H9 (cell line): ENCODE data around the gene TAF4B. TPM values are rescaled to one million over a fixed set of nuclear protein-coding genes. Genes with fewer than 3 reads are reported as not detected.

Experiments used
- DNase-seq: peaks from one replicate; pipeline ENCODE4 v3.0.0-alpha.2; 2017
- H2AFZ ChIP-seq: one replicate; pipeline ENCODE4 v1.6.1; 2013; ENCODE audit warnings: mild to moderate bottlenecking, low read length, control low read depth, moderate library complexity
- H2AK5ac ChIP-seq: 2 replicates; pipeline ENCODE4 v1.6.1; 2013; ENCODE audit warnings: low read length, control low read depth, mixed read lengths; ENCODE audit not compliant: insufficient read length
- H2BK120ac ChIP-seq: one replicate; pipeline ENCODE4 v1.6.1; 2013; ENCODE audit warnings: low read depth, mild to moderate bottlenecking, low read length, control low read depth, inconsistent platforms; ENCODE audit not compliant: poor library complexity, severe bottlenecking
- H2BK12ac ChIP-seq: 2 replicates; pipeline ENCODE4 v1.6.1; 2013; ENCODE audit warnings: low read length, control low read depth, mixed read lengths, low read depth; ENCODE audit not compliant: insufficient read length
- H2BK15ac ChIP-seq: 2 replicates; pipeline ENCODE4 v1.6.1; 2013; ENCODE audit warnings: low read depth, low read length, control low read depth
- H2BK20ac ChIP-seq: one replicate; pipeline ENCODE4 v1.6.1; 2013; ENCODE audit warnings: low read depth, mild to moderate bottlenecking, low read length, control low read depth, inconsistent platforms; ENCODE audit not compliant: poor library complexity, severe bottlenecking
- H2BK5ac ChIP-seq: 2 replicates; pipeline ENCODE4 v1.6.1; 2013; ENCODE audit warnings: low read length, control low read depth, mixed read lengths; ENCODE audit not compliant: insufficient read length
- H3K14ac ChIP-seq: 2 replicates; pipeline ENCODE4 v1.6.1; 2013; ENCODE audit warnings: low read length, control low read depth; ENCODE audit not compliant: insufficient read depth
- H3K18ac ChIP-seq: 2 replicates; pipeline ENCODE4 v1.6.1; 2013; ENCODE audit warnings: low read depth, mild to moderate bottlenecking, mixed read lengths, low read length, control low read depth; ENCODE audit not compliant: insufficient read length
- H3K23ac ChIP-seq: 2 replicates; pipeline ENCODE4 v1.6.1; 2013; ENCODE audit warnings: low read length, control low read depth, mixed read lengths, low read depth; ENCODE audit not compliant: insufficient read length
- H3K23me2 ChIP-seq: 2 replicates; pipeline ENCODE4 v1.6.1; 2013; ENCODE audit warnings: low read depth, mild to moderate bottlenecking, mixed read lengths, low read length, control low read depth; ENCODE audit not compliant: insufficient read length, poor library complexity, severe bottlenecking
- H3K27ac ChIP-seq: 2 replicates; pipeline ENCODE4 v1.5.1; 2013; ENCODE audit warnings: low read length, control low read depth, mixed read lengths, low read depth; ENCODE audit not compliant: insufficient read length
- H3K27me3 ChIP-seq: 2 replicates; pipeline ENCODE4 v1.6.1; 2013; ENCODE audit warnings: low read length, control low read depth, inconsistent platforms; ENCODE audit not compliant: insufficient read depth
- H3K4ac ChIP-seq: 2 replicates; pipeline ENCODE4 v1.6.1; 2013; ENCODE audit warnings: low read depth, mild to moderate bottlenecking, control low read depth, inconsistent platforms, low read length, moderate library complexity
- H3K4me1 ChIP-seq: 2 replicates; pipeline ENCODE4 v1.6.1; 2013; ENCODE audit warnings: low read length, control low read depth, inconsistent platforms; ENCODE audit not compliant: insufficient read depth
- H3K4me2 ChIP-seq: 2 replicates; pipeline ENCODE4 v1.6.1; 2013; ENCODE audit warnings: low read length, control low read depth, mixed read lengths; ENCODE audit not compliant: insufficient read length, insufficient read depth
- H3K56ac ChIP-seq: 2 replicates; pipeline ENCODE4 v1.6.1; 2013; ENCODE audit warnings: low read depth, mild to moderate bottlenecking, mixed read lengths, low read length, control low read depth; ENCODE audit not compliant: insufficient read length
- H3K79me1 ChIP-seq: 2 replicates; pipeline ENCODE4 v1.6.1; 2013; ENCODE audit warnings: low read depth, mild to moderate bottlenecking, moderate library complexity, low read length, control low read depth, inconsistent platforms; ENCODE audit not compliant: insufficient read depth, poor library complexity, severe bottlenecking
- H3K79me2 ChIP-seq: 2 replicates; pipeline ENCODE4 v1.6.1; 2013; ENCODE audit warnings: low read length, control low read depth, inconsistent platforms; ENCODE audit not compliant: insufficient read depth
- H3K9ac ChIP-seq: 2 replicates; pipeline ENCODE4 v1.6.1; 2013; ENCODE audit warnings: low read length, control low read depth, mixed read lengths; ENCODE audit not compliant: insufficient read length; ENCODE audit errors: extremely low read depth
- H3K9me3 ChIP-seq: one replicate; pipeline ENCODE4 v1.6.1; 2013; ENCODE audit warnings: low read depth, low read length, inconsistent platforms; ENCODE audit not compliant: control insufficient read depth
- H3T11ph ChIP-seq: one replicate; pipeline ENCODE4 v1.6.1; 2013; ENCODE audit warnings: mild to moderate bottlenecking, low read length, control low read depth, inconsistent platforms
- H4K20me1 ChIP-seq: one replicate; pipeline ENCODE4 v1.6.1; 2013; ENCODE audit not compliant: control insufficient read depth, insufficient read length, insufficient read depth
- H4K5ac ChIP-seq: 2 replicates; pipeline ENCODE4 v1.6.1; 2013; ENCODE audit warnings: low read depth, mild to moderate bottlenecking, mixed read lengths, low read length, control low read depth; ENCODE audit not compliant: insufficient read length
- H4K8ac ChIP-seq: replicated peaks from 2 replicates; pipeline ENCODE4 v1.6.1; 2013; ENCODE audit warnings: low read length, control low read depth, mixed read lengths, low read depth; ENCODE audit not compliant: insufficient read length
- H4K91ac ChIP-seq: 2 replicates; pipeline ENCODE4 v1.6.1; 2013; ENCODE audit warnings: low read depth, mild to moderate bottlenecking, moderate library complexity, mixed read lengths, low read length, control low read depth; ENCODE audit not compliant: insufficient read length
- H3K27ac Mint-ChIP-seq, 3 experiments: 2 replicates in 2 of 3; 3 replicates in 1 of 3; pipeline ENCODE4 v1.8.0; 2020 to 2021; ENCODE audit warnings: mixed read lengths in 3 of 3, mild to moderate bottlenecking in 1 of 3, moderate library complexity in 1 of 3
- H3K27me3 Mint-ChIP-seq: 2 replicates; pipeline ENCODE4 v1.8.0; 2021; ENCODE audit warnings: low read depth, mild to moderate bottlenecking, moderate library complexity, mixed read lengths
- H3K36me3 Mint-ChIP-seq, 3 experiments: 2 replicates in 2 of 3; 3 replicates in 1 of 3; pipeline ENCODE4 v1.8.0; 2020 to 2021; ENCODE audit warnings: low read depth in 3 of 3, mixed read lengths in 3 of 3; ENCODE audit not compliant: insufficient read depth in 1 of 3
- H3K4me1 Mint-ChIP-seq, 2 experiments: 2 replicates each; pipeline ENCODE4 v1.8.0; 2020; ENCODE audit warnings: mixed read lengths in 2 of 2
- H3K4me3 Mint-ChIP-seq, 2 experiments: 2 replicates in 1 of 2; 3 replicates in 1 of 2; pipeline ENCODE4 v1.8.0; 2020 to 2021; ENCODE audit warnings: mild to moderate bottlenecking in 2 of 2, mixed read lengths in 2 of 2, moderate library complexity in 1 of 2
- H3K9me3 Mint-ChIP-seq, 2 experiments: 2 replicates in 1 of 2; 3 replicates in 1 of 2; pipeline ENCODE4 v1.8.0; 2020; ENCODE audit warnings: mild to moderate bottlenecking in 2 of 2, mixed read lengths in 2 of 2, moderate library complexity in 1 of 2
- CTCF ChIP-seq: fragments of 200-600 bp; sonication (generic); conservative IDR thresholded peaks from 3 replicates; pipeline ENCODE4 v1.8.0; 2021; ENCODE audit warnings: antibody characterized with exemption, mild to moderate bottlenecking
- WGBS: extraction: QIAGEN DNeasy Blood & Tissue Kit; methylation state at CpG from one replicate; pipeline ENCODE4 v1.1.7; 2013; ENCODE audit warnings: missing lambda C conversion rate, low lambda C conversion rate, mixed read lengths; ENCODE audit not compliant: insufficient read length; ENCODE audit errors: extremely low coverage; 5-methylcytosine and 5-hydroxymethylcytosine counted together
- total RNA-seq: library from RNA; stranded (reverse); gene quantifications from 2 replicates; pipeline ENCODE4 v1.2.1, GENCODE V29; 2021

TAF4B gene
- total RNA-seq, 1 experiment from 2014 or later, result 19.8 TPM

DNA sequence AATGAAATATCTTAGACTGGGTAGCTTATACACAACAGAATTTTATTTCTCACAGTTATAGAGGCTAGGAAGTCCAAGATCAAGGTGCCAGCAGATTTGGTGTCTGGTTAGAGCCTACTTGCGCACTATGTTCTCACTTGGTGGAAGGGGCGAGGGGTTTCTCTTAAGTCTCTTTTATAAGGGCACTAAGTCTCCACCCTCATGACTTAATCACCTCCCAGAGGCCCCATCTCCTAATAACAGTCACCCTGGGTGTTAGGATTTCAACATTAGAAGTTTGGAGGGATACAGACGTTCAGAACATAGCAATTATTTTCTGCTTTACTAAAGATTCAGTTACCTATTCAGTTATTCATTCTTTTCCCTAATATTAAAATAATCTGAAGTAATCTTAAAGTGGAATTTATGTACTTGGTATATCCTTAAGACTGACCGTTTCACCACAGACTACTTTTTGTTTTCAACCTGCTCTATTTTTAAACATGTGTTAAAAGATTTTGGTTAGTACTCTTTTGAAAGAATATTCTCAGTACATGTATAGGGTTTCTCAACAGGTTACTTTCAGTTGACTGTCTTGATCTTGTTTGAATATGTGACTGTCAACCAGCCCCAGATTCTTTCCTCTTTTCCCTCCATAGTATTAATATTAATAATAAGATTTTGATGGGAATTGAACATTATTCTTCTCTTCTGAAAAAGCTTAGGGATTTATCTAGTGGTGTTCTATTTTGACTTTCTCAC, 130.0 kb downstream of the TAF4B start:
- no peak overlapping the region for H3K4ac ChIP-seq
- no peak overlapping the region for H4K91ac ChIP-seq
- no peak for DNase-seq
- H3K27me3 ChIP-seq, result no peaks in the 10 kb centered on the region
- H2BK15ac ChIP-seq, result no peak overlapping the region
- H4K5ac ChIP-seq, result no peak overlapping the region
- Mint-ChIP-seq H3K36me3 (peaks cover 4 to 13% (median 12%) of the 10 kb centered on the region in 3 experiments; a peak in 5 of 7 replicates), H3K27ac (no peak overlapping the region), H3K27me3 (no peaks in the 10 kb centered on the region), H3K4me1 (no peaks in the 10 kb centered on the region), H3K4me3 (no peak overlapping the region), H3K9me3 (no peaks in the 10 kb centered on the region)
- no peaks in the 10 kb centered on the region for H3K79me2 ChIP-seq
- H4K20me1 ChIP-seq, result no peaks in the 10 kb centered on the region
- H2BK120ac ChIP-seq, result no peak overlapping the region
- no peak overlapping the region for H2BK5ac ChIP-seq
- no peak for TF ChIP-seq CTCF
- H3K23ac ChIP-seq, result no peak overlapping the region
- no peak overlapping the region for H4K8ac ChIP-seq
- no peak overlapping the region for H3K14ac ChIP-seq
- no peak overlapping the region for H2AFZ ChIP-seq
- H3K23me2 ChIP-seq, result no peaks in the 10 kb centered on the region
- no peak overlapping the region for H2BK20ac ChIP-seq
- H3K56ac ChIP-seq, result no peak overlapping the region
- H3K79me1 ChIP-seq, result no peaks in the 10 kb centered on the region
- no peaks in the 10 kb centered on the region for H3K9me3 ChIP-seq
- H2BK12ac ChIP-seq, result no peak overlapping the region
- H2AK5ac ChIP-seq, result no peak overlapping the region
- H3K4me1 ChIP-seq, result no peaks in the 10 kb centered on the region
- no peak overlapping the region for H3K9ac ChIP-seq
- WGBS, result no CpG with 5 or more reads among the region's 4 CpGs
- no peak overlapping the region for H3K27ac ChIP-seq
- no peak overlapping the region for H3K18ac ChIP-seq
- H3T11ph ChIP-seq, result no peak overlapping the region
- H3K4me2 ChIP-seq, result no peak overlapping the region
